Vagina (tissue), 2 donors: ENCODE data around the gene EPN1.

Experiments
- POLR2A ChIP-seq, 2 donors: fragments of 450-650 bp; IDR thresholded peaks; one replicate each; pipeline ENCODE4 v1.6.1; 2017; ENCODE audit warnings: antibody characterized with exemption in 2 of 2, mild to moderate bottlenecking in 2 of 2, moderate library complexity in 2 of 2
- TF ChIP-seq, protein P1 (sequence below), 3 experiments: fragments of 450-650 bp in 2 of 3; fragments of 200-600 bp in 1 of 3; sonication (generic) in 1 of 3; IDR thresholded peaks; one replicate each; pipeline ENCODE4 v1.5.1; 2017 to 2019; ENCODE audit warnings: antibody characterized with exemption in 3 of 3, mild to moderate bottlenecking in 2 of 3, moderate library complexity in 2 of 3

DNA sequence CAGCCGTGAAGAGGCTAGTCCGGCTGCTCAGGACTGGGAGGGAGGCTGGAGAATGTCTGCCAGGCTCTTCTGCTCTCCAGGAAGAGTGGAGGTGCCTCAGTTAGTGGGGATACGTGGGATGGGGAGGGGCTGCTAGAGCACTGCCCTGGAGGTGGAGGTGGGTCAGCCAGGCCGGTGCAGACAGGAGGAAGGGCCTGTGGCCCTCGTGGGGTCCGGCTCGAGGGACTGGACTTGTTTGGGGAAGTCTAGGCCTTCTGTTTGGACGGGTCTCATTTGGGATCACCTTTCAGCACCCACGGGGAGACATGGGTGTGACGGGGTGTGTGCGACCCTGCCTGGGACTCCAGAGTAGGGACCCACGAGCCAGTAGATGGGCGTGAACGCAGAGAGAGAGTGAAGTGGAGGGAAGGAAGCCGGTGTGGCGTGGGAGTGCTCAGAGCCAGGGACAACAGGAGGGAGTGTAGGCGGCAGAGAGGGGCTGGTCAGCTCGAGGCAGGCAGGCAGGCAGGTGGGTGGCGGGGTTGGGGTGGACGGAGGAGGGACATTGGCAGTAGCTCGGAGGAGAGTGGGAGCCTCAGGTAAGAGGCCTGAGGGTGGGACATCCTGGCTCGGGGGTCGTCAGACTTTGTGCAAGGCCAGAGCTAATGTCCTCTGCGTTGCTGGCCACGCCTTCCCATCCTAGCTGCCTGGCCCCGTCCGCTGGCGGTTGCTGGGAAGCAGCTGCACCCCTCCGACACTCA, 11.5 kb downstream of the EPN1 start:
- TF ChIP-seq, protein P1, sequence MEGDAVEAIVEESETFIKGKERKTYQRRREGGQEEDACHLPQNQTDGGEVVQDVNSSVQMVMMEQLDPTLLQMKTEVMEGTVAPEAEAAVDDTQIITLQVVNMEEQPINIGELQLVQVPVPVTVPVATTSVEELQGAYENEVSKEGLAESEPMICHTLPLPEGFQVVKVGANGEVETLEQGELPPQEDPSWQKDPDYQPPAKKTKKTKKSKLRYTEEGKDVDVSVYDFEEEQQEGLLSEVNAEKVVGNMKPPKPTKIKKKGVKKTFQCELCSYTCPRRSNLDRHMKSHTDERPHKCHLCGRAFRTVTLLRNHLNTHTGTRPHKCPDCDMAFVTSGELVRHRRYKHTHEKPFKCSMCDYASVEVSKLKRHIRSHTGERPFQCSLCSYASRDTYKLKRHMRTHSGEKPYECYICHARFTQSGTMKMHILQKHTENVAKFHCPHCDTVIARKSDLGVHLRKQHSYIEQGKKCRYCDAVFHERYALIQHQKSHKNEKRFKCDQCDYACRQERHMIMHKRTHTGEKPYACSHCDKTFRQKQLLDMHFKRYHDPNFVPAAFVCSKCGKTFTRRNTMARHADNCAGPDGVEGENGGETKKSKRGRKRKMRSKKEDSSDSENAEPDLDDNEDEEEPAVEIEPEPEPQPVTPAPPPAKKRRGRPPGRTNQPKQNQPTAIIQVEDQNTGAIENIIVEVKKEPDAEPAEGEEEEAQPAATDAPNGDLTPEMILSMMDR (IDR thresholded peaks at IDR 0.05), result no peak
- no peak for TF ChIP-seq POLR2A (IDR thresholded peaks at IDR 0.05)
